GM21529 (cell line): ENCODE measurements around the gene TFAP2A.
A peak's percentile ranks its signal among the peaks of the same experiment; 100 is the strongest.

Experiments used
- ATAC-seq: cut with Tn5 transposase; IDR thresholded peaks from one replicate; pipeline ENCODE4 v1.9.1; 2021; ENCODE audit not compliant: unreplicated experiment

Gene TFAP2A

DNA sequence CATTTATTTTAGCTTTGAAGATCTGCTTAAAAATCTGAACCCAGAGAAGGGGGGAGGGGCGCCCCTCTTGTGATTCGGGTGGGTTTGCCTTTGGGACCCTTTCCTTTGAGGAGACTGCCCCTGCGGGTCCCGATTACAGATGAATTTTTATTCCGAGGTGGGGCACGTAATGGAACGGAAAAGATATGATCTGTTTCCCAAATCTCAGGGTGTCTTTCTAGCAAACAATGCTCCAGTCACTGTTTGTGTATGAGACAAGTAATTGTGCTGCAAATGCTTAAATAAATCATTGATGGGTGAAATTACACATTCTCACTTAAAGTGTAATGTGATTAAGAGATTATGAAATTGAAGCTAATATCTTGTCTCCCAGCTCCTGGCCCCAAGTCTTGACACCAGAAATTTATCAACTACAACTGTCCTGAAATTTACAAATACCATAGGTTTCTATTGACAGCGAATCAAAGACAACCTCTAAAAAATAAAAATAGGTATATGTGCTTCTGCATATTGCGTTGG is 30.7 kb downstream of the TFAP2A start:
- ATAC-seq, result no peak

DNA sequence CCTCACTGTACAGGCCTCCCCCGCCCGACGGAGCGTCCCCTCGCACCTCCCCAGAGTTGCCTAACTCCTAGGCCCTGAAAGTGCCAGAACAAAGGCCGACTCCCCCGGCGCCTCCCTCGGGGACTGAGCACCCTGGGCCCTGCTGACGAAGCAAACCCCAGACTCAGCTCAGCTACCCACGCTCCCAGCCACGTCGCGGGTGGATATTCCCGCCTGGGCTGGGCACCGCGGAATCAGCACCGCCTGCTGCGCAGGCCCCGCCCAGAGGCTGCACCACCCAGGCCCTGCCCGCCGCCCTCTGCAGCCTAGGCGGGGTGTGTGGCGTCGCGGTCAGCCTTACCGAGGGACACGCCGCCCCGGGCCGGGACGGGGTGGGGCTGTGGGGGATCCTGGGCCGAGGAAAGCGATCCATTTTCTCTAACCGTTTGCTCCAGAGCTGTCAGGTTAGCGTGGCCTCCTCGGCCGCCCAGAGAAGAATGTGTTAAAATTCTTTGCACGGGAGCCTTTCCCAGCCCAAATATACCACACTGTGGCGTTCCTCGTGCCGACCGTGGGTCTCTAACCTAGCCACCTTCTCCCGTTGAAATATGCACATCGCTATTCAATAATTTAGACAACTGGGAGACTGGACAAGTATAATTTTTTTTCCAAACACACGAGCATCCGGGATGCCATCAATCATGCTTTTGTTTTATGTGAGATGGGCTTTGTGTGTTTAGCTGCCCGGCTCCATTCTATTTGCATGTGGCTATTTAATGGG is 31.4 kb downstream of the TFAP2A start:
- no peak for ATAC-seq

DNA sequence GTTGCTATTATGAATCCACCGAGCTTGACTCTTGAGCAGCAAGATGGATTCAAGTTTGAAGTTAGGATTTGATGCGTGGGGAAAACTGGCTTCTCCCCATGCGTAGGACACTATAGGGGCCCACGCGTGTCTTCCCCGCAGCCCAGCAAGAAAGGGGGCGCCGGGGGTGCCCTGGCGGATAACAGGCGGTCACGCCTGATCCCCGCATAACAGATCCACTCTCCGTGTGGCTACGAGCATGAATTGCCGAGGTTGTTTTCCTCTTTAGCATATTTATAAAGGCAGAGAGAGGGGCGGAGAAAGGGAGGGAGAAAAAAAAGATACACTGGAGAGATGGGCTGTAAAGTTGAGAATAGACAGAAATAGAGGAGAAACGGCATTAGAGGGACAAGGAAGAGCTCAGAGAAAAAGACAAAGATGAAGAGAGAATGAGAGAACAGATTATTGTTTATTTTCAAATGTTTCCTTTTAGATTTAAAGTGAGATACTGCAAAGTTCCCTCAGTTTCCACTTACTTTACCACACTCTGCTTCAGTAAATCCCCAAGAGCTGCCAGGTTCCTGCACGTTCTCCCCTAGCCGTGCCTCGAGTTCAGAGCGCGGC is 32.0 kb downstream of the TFAP2A start:
- ATAC-seq, result no peak

DNA sequence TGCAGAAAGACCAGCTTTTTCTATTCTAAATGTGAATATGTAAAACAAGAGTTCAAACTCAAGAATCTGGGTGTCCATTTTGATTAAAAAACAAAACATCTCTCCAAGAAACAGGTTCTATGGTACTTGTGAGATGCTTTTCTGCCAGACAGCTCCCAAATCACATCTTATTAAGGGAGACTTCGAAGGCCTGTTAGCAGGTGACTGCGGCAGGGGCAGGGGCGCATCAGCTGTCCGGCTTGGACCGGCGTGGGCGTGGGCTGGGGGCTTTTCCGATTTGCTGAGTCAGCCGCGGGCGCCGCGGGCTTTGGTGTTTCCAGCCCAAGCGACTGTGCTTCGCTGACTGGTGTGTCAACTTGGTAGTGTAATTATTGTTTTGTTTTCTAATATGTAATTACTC is 32.6 kb downstream of the TFAP2A start:
- ATAC-seq, result no peak

- ATAC-seq, result no peak
Observed at GRCh38 chr6:10381830-10382208, 33.1 kb downstream of the TFAP2A start.

GRCh38 chr6:10381133-10381829 is 33.6 kb downstream of the TFAP2A start:
- peak; percentile 41 for ATAC-seq

GRCh38 chr6:10375391-10375969 is 39.4 kb downstream of the TFAP2A start:
- ATAC-seq, result no peak

DNA sequence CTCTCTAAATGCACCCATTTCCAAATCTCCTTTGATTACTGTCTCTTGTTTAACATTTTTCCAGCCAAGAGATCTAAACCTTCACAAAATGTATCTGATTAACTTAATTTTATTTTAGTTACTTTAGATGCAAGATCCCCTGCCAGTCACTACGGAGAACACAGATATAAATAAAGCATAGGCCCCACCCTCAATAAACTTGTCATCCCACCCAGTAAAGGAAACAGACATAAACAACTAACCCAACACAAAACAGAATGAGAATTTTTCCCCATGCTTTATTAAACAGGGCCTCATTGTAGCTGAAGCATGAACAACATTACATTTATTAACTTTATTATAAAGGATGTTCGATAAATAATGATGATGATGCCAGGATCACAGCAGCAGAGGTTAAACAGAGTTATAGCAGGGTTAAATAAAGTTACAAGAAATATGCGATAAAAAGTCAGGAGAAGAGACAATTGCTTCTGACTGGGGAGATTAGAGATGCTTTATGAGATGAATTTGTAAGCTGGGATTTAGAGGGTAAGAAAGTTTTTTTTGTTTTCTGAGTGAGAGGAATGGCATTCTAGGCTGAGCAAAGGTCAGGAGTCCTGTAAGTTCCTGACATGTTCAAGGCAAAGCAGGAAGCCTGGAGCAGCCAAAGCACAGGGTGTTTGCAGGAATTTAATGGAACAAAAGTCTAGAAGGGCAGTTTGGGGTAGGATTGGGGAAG is 41.1 kb downstream of the TFAP2A start:
- ATAC-seq, result no peak

GRCh38 chr6:10369896-10370295 is 45.0 kb downstream of the TFAP2A start:
- no peak for ATAC-seq

GRCh38 chr6:10368861-10369260 is 46.0 kb downstream of the TFAP2A start:
- ATAC-seq, result no peak

DNA sequence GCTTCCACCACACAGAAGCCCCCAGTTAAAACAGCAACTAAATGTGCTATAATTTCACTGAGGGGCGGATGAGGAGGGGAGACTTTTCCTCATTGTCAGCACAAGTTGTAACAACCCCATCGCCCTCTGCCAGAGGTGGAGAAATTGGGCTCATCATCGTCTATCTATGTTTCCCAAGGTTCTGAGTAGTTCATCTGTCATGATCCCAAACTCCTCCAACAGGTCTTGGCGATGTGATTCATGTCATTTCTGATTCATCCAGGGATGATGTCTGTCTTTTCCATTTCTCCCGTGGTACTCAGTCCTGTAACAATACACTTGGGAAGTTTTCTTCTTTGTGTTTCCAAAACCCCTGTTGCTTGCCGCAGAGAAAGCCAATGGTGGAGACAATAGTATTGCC is 51.0 kb downstream of the TFAP2A start:
- no peak for ATAC-seq

DNA sequence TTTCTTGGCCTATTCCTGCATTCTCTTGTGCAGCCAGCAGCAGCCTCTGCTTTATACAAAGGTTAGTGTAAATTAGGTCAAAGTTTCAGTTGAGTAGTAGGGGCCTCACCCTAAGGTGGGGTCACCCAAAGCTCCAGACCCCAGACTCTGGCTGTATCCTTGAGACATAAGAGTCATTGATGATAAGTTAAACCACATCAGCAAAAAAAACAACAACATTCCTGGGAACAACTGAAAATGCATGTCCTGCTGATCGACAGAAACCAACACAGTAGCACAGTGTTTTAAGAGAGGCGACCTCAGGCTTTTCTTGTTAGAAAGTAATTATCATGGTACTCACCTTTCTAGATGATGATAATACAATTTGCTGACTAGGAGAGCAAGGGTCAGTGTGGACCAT is 52.6 kb downstream of the TFAP2A start:
- no peak for ATAC-seq

- ATAC-seq, result no peak
Observed at GRCh38 chr6:10361428-10361827, 53.4 kb downstream of the TFAP2A start.

DNA sequence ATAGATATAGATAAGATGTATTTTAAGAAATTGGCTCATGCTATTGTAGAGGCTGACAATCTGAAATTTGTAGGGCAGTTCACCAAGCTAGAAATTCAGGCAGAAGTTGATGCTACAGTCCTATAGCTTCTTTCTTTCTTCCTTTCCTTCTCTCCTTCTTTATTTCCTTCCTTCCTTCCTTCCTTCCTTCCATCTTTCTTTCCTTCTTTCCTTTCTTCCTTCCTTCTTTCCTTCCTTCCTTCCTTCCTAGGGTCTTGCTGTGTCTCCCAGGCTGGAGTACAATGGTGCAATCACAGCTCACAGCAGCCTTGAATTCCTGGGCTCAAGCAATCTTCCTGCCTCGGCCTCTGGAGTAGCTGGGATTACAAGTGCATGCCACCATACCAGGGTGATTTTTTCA is 55.3 kb downstream of the TFAP2A start:
- ATAC-seq, result no peak

DNA sequence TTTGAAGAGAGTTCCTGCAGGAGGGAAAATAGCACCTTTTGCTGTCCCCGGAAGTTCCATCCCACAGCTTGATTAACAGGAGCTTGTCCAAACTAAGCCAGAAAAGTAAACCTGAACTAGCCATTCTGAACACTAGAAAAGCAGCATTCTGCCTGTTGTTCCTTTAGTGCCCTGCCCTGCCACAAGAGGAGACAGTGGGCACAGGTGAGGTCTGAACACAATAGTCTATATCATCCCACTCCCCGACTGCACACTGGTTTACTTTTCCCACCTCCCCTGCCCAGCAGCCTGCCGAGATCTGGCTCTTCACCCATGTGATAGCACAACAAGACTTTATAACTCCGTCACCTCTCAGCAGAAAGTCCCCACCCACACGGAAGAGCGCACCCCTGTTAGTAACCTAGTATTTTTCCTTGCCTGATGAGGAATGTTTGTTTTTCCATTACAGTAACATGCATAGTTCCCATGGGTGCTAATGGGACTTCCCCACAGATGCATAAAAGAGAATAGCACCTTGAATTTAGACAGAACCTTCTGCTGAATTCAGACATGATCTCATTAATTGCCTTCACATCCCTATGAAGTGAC is 59.7 kb downstream of the TFAP2A start:
- ATAC-seq, result peak; percentile 82

DNA sequence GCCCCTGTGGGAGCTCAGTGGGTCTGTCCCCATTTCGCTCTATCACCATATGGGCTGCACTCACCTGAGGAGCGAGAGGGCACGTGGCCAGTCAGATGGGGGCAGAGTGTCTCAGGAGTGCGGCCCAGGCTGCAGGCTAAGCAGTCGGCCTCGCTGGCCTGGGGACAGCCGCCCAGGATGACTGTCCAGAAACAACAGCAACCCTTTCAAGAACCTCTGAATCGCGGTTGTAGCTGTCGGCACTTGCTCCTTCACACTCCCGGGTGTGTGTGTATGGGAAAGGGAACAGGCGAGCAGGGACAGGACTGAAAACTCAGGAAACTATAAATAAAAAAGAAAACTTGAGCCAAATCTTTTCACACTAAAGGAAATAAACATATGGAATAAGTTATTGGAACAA is 63.1 kb downstream of the TFAP2A start:
- ATAC-seq, result no peak

GRCh38 chr6:10350720-10351119 is 64.2 kb downstream of the TFAP2A start:
- no peak for ATAC-seq

- ATAC-seq, result no peak
Observed at GRCh38 chr6:10347561-10348327, 67.1 kb downstream of the TFAP2A start.
